TTC549 (cell line): ENCODE measurements around the gene LGALS3BP.

Source experiments
- FAIRE-seq: peaks from 2 replicates; lab custom pipeline; 2012; peaks lifted over from hg19 to GRCh38; lab: Jason Lieb, UNC

The LGALS3BP gene

DNA sequence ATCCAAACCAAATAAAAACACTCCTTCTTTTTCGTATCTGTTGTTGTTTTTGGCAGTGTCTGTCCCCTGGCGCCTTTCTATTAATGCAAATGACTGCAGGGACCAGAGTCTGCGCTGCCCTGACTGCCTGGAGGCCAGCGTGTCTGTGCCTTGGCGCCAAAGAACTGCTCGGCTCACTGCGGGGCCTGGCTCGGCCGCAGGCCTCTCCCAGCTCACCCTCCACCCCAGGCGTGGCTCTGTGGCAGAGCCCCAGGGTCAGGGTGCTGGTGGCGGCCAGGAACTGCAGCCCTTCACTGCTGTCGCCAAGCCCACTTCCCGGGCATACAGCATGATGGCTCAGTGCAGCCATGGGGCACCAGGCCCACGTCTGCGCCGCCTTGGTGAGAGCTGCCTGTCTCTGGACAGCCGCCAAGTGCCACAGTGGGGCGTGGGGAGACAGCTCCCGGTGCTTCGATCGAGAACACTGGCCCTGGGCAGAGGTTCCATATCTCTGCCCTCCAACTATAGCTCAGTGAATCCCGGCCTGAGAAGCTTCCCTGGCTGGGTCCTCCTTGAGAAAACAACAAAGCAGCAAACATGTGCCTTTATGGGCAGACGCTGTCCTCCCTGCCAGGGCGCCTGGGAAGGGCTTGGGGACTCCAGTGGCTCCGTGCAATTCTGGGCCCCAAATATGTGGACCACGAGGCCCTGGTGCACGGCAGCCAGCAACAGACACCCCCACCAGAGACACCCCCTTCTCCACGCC lies 18.8 kb upstream of the LGALS3BP start:
- FAIRE-seq: no peak

DNA sequence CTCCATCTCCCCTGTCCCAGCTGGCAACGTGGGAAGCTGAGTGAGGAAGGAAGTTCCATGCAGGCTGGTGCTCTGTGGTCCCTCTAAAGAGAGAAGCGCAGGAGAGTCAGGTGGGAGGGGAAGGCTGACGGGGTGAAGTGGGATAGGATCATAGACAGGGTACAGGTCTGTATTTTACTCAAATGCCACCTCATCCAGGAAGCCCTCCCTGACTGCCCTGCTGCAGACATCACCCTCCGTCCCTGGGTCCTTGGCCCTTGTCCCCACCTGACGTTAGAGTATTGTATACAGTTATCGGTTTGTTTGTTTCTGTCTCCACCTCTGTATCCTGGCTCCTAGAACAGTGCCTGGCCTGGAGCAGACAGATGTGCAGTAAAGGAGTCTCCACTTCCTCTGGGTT lies 18.2 kb upstream of the LGALS3BP start:
- FAIRE-seq: no peak

DNA sequence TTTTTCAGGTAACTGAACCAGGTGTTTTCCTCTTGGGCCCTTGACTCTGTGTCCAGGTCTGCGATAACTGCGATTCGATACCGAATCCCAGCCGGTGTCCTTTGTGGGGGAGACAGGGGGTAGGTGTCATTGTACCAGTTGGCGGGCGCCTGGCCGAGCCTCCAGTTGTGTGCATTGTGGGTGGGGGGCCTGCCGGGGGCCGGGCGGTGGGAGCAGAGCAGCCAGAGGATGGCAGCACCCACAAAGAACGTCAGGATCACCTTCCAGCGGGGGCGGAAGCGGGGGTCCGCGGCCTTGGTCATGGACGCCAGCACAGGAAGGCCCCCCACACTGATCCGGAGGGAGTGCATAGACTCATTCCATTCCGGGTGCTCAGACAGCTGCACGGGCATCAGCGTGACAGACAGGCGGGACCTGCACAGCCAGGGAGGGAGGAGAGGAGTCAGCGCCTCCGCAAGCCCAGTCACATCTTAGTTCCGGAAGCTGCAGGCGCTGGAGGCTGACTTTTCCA lies 17.6 kb upstream of the LGALS3BP start:
- FAIRE-seq: no peak

DNA sequence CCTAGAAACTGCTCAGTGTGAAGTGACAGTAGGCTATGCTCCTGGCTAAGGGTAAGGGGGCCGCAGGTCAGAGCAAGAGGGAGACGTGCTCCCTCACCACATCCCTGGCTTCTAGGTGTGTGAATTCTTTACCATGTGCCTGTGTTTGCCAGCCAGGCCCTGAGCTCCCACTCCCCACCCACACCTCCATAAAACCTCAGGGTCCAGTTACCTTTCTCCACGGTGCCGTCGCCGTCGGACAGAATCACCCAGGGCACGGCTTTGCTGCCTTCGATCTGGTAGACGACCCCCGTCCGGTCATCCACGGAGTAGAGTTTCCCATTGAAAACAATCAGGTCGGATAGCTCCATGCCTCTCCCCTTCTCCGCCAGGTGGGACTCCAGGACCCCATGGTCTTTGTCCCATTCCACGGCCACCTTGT lies 17.1 kb upstream of the LGALS3BP start:
- no peak for FAIRE-seq

DNA sequence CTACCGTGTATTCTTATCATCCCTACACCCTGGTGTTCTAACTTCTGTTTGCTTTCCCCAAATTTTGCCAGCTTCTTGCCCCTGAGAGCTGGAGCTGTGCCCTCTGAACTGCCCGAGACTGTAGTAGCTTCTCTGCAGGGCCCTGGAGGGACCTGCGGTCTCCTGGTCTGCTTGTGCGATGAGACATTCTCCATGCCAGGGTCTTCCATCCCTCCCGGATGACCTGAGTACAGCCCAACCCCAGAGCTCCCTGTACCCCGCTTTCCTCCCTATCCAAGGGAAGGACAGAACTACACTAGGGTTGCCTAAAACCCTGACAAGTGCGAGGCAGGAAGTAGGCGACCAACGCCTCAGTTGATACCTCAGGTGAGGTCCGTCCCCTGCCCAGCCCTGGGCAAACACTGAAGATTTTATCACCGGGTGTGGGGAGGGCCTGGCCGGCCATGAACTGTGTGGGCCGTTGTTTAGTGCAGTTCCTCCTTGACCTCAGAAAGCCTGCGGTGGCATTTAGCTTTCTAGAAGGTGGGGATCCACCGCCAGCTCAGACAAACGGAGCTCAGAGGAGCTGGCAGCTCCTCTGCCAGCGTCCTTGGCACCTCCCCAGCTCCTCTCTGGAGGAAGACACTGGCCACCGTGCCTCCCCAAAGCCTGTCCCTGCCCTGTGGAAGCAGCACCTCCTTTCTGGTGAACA lies 16.2 kb upstream of the LGALS3BP start:
- FAIRE-seq: no peak

DNA sequence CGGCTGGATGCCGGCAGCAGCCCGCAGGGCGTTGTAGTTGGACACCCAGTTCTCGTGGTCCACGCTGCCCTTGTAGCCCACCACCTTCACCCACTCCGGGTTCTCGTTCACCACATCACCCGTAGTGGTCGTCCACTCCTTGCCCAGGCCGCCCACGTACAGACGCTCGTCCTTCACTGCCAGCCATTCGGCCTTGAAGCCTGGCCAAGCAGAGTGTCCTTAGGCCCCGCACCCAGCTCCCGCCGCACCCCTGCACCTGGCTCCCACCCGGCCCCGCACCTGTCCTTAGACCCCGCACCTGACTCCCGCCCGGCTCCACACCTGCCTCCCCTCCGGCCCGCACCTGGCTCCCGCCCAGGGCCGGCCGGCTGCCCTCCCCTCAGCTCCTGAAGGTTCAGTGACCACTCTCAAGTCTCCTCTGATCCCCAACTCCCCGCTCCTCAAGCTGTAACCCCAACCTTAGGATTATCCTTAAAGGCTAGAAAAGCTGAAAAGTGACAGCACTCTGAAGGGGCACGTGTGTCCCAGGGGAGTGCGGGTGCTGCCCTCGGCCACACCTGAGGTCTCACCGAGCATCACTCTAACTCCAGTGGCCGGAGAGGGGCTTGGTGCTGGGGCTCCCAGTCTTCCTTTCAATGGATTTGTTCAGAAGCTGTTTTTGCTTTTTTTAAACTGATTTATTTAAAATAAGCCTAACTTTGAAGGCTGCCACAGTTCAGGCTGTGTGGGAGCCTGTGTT lies 15.5 kb upstream of the LGALS3BP start:
- no peak for FAIRE-seq

DNA sequence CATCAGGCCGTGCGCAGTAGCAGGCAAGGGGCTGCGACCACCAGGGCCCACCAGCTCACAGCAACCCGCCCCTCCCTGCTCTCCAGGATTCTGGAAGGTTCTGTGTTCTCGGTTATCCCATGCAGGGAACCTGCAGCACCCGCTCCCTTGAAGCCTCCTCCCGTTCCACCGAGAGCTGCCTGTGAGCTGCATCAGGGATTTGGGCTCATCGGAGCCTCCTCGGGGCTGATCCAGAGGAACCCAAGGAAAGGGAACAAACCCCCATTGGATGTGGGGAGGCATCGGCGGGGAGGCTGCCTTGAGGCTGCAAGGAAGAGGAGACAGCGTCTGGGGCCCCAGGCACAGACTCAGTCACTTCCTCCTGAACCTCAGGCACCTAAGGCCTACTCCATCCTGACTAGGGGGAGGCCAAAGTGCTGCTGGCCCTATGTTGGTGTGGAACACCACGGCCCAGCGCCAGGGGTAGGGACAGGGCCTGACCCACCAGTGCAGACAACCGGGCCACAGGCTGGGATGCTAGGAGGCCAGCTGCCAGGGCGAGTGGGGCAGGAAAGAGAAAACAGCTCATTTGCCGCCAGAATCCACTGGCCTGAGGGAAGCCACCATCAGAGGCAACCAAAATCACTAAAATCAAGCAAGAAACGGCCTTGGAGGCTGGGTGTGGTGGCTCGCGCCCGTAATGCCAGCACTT lies 14.4 kb upstream of the LGALS3BP start:
- no peak for FAIRE-seq

DNA sequence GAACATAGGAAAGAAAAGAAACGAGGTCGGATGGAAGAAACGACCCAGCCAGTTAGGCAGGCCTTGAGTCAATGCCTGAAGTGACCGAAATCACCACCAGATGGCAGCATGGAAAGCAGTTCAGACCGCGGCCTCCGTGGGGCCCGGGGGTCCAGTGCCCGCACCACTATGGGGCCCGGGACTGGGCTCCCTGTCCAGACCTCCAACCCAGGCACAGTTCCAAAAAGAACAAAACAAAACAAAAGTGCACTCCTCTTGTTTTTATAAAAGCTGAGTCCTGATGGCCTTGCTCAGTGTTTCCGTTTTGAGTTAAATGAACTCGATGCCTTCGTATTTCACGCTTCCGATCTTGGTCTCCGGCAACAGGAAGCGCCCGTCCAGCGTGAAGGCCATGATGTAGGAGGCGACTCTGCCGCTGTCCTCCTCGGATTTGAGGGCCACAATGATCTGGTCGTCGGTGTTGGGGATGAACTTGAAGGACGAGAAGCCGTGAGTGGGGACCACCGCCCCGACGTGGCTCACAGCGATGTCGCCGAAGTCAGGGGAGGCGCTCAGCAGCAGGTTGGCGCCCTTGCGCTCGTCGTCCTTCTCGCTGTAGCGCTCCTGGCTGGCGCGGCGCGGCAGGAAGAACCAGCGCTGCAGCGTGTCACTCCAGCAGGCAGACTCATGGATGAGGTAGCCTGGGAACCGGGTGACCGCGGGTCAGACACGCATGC lies 13.7 kb upstream of the LGALS3BP start:
- no peak for FAIRE-seq

DNA sequence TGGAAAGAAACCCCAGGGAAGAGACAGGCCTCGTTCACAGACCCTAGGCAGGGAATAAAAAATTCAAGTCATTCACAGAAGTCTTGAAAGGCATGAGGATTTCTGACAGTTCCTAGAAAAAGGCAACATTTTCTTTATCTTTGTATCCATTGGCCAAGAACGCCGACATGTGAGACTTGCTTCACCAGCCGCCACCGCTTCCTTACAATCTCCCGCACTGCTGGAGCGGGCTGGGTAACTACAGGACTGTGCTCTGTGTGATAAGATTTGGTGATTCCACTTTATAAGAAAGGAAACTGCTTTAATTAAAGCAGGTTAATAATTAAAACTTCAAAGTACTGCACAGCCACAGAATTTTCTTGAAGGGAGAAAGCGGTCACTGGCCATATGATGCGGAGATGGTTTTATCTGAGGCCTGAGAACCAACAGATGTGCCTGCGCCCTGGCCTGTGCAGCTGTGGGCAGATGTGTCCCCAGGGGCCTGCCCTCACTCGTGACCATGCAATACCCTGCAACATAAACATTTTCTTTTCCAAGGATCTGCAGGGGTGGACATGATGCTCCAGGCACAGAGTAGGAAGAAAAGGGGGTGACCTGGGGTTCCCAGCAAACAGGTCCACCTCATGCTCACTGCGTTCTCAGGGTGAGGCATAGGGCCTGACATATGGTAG lies 13.0 kb upstream of the LGALS3BP start:
- no peak for FAIRE-seq

DNA sequence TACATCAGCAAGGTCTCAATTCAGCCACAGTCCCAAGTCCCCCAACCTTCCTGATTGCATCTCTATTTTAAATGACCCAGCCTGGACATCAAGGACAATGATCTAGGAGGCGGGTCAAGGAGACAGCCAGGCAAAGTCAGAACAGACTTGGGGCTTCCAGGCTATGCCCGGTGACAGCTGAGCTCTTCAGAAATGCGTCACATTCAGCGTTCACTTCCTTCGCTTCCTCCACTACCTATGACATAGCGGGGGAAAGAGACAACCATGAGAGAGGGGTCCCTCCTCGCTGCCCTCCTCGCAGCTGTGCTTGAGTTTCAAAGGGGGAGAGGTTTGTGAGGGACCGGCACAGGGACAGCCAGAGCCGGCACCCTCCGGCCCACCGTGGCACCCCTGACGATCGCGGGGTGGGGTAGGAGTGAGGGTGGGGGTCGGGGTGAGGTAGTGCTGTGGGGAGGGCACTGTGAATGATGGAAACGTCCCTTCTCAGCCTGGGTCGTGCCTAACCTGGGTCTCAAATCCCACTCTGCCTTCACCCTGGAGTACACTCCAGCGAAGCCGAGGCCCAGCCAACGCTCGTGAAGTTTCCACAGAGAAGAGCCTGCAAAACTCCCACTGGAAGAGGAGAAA lies 12.3 kb upstream of the LGALS3BP start:
- FAIRE-seq: no peak

DNA sequence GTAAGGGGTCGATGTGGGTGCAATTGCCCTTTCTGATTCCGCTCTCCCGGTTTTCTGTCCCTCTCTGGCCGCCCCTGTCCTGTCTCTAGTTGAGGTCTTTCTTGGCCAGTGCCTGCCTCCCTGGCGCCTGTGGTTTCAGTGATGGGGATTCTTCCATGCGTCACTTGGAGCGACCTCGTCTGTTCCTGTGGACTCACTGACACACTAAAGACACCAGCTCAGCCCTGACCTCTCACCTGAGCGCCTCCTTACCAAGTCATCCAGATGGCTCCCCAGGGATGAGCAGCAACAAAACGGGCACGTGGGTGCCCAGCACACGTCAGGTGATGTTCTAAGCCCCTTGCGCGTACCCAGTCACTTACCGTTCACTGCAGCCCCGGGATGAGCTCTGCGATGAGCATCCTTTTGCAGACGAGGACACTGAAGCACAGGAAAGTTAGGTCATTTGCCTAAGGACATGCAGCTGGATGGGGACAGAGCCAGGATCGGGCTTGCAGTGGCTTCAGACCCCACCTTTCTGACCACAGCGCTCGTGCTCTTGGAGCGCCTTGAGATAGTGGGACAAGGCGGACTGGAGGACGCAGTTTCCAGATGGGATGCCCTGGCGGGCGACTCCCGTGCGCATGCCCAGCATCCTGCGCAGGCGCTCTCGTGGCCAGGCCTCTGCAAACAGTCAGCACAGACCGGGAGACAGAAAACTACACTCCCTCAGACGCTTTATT lies 11.5 kb upstream of the LGALS3BP start:
- no peak for FAIRE-seq

DNA sequence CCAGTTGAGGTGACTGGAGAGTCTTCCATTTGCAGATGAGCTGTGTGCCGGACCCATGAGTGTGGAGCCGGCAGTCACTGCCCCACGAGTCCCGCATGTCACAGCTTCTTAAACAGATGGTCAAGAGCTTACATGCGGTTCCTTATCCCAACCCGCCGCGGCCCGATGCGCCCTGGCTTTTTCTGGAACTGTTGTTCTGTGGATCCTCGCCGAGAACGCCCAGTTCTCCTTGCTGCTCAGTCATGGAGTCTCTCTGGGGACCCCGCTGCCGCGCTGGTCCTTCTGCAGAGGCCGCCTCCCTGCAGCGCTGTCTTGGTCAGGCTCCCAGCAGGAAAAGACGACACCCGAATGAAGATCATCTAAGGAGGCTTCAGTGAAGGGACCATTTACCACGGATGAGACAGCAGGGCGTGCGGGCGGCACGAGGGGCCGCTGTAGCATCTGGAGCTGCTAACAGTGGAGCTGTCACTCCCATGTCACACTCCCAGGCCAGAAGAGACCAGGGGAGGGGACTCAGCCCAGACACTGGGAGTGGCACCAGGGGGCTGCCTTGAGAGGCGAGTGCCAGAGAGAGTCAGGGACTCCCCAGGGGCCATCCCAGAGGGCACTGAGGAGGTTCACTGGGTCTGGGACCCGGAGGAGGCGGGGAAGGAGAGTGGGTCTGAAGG lies 10.8 kb upstream of the LGALS3BP start:
- FAIRE-seq: no peak

DNA sequence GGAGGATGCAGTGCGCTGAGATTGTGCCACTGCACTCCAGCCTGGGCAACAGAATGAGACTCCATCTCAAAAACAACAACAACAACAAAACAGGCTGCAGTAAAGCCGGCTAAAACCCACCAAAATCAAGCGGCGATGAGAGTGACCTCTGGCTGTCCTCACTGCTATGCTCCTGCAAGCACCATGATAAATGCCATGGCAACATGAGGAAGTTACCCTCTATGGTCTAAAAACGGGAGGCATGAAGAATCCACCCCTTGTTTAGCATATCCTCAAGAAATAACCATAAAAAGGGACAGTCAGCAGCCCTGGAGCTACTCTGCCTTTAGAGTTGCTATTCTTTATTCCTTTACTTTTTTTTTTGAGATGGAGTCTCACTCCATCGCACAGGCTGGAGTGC lies 8.4 kb upstream of the LGALS3BP start:
- no peak for FAIRE-seq

DNA sequence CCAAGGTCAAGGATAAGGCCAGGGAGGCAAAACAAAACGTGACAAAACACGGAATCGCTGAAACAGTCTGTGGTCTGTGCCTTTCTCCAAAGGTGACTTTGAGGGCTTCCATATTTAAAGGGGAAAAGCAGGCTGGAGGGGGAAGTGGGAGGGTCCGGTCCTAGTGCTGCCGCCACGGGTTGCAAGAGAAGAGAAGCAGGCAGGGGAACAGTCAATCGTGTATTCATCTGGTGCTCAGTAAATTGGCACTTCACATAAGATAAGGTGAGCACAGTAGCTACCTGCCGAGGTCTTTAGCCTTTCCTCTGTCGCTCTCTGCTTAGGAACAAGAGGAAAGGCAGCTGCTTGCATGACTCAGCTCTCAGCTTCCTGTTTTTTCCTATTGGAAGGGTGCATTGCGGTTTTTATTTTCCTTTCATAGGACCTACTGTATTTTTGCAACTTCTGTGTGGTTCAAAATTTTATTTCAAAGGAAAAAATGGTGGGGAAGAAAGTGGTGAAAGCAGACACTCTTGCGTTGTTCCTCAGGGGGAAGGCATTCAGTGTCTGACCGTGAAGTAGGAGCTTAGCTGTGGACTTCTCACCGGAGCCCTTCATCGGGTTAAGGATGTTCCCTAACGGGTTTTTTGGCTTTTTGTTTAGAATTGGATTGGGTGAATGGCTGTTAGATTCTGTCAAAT lies 7.1 kb upstream of the LGALS3BP start:
- FAIRE-seq: no peak

DNA sequence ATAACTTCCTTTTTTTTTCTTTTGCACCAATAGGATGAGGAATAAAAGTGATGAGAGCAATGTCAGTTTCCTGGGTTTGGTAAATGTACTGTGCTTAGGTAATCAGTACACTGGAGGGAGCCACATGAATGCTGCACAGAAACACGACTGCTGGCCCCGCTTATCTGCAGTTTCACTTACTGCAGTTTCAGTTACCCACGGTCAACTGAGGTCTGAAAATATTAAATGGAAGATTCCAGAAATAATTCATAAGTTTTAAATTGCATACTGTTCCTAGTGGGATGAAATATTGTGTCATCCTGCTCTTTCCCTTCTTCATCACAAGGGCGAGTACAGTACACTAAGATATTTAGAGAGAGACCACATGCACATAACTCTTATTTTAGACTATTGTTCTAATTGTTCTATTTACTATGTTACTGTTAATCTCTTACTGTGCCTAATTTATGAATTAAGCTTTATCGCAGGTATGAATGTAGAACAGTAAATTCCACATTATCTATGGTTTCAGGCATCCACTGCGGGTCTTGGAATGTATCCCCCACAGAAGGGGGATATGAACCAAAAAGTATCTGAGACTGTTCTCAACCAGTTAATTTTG lies 6.4 kb upstream of the LGALS3BP start:
- FAIRE-seq: no peak

DNA sequence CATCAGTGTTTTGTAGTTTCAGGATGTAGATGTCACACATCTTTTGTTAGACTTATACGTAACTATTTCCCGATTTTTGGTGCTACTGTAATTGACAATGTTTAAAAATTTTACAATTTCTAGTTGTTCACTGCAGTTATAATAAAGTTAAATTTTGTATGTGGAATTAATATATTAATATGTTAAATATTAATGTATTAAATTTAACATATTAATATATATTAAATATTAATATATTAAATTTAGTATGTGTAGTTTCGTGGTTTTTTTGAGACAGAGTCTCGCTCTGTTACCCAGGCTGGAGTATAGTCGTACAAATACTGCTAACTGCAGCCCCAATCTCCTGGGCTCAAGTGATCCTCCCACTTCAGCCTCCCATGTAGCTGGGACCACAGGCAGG lies 5.7 kb upstream of the LGALS3BP start:
- FAIRE-seq: no peak

DNA sequence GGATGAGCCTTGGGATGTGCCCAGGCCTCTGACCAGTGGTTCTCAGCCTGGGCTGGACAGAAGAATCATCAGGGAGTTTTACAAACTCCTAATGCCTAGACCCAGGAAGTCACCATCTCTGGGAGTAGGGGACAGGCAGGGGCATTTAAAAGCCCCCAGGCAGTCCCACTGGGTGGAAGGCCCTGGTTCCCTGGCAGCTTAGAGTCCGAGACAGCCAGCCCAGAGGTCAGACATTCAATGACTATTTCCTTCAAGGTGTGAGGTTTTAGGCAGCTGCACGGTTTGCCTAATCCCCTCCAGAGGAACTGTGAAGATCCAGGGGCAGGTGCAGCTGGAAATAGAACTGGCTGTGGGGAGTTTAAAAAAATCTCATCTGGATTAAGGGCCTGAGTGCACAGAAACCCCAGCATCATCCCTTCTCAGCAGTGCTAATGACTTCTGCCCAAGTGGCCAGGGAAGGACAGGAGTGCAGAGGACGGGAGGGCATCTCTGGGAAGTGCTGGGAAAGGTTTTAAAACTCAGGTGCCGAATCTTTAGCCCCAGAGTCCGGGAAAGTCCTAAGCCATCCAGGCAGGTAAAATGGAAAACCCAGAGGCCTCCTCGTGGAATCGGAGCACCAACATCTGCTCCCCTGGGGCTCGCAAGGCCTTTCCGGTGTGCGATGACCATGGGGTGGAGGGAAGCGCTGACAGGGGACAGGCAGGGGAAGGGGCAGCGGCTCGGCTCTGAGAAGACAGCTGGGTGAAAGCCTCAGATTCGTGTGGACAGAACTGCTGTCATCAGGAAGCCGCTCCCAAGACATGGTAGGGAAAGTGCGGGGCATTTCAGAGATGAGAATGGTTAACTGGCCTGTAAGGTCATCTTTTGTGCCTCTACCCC lies 1.5 kb upstream of the LGALS3BP start:
- FAIRE-seq: no peak

DNA sequence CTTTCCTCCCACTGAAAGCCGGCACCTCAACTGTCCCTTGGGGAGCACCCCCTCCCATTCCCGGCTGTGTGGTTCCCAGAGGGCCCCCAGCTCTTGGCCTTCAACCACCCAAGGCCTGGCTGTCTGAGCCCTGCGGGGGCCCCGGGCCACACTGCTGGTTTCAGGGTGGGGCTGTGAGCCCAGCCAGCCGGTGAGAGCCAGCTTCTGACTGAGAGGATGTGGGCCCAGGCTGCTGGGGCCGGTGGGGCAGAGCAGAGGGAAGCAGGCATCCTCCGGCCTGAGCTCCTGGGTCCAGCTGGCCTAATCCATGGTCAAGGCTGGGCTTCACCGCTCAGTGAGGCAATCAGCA lies 875 bp upstream of the LGALS3BP start:
- no peak for FAIRE-seq
